Naive thymus-derived CD4-positive, alpha-beta T cell (primary cell): Measurements from ENCODE around the gene RNF183. TPM values are rescaled to one million over a fixed set of nuclear protein-coding genes. Genes with fewer than 3 reads are reported as not detected.
"Not testable (repeated sequence)": the region's sequence is repeated elsewhere in the genome, so short reads cannot be mapped to it uniquely, and the experiment has no call there.

Experiments
- ATAC-seq: fragments of 150-1000 bp; cut with Tn5 transposase; 2 replicates; pipeline ENCODE4 v1.10.0; 2021; ENCODE audit warnings: mild to moderate bottlenecking, moderate library complexity
- CTCF ChIA-PET: fragments of 350-600 bp; sonication (Branson Sonifier 250); formaldehyde crosslinking; loops from one replicate; lab custom pipeline; 2021; ENCODE audit warnings: antibody characterized with exemption; lab: Charles Lee
- POLR2A ChIA-PET: fragments of 350-600 bp; sonication (Branson Sonifier 250); formaldehyde crosslinking; loops from one replicate; lab custom pipeline; 2021; ENCODE audit warnings: antibody characterized with exemption, inconsistent platforms; lab: Charles Lee
- DNase-seq, 9 donors: peaks; one replicate each; pipeline versions ENCODE4 v3.0.0 to v3.0.0-alpha.2; 2020 to 2022; ENCODE audit warnings: mixed read lengths in 1 of 9
- H3K27ac ChIP-seq: one replicate; pipeline ENCODE4 v1.7.0; 2013; ENCODE audit warnings: mild to moderate bottlenecking, low read depth, low read length, moderate library complexity
- H3K27me3 ChIP-seq, 2 donors: one replicate each; pipeline ENCODE4 v1.7.0; 2013; ENCODE audit warnings: low read length in 2 of 2, mild to moderate bottlenecking in 2 of 2, moderate library complexity in 2 of 2; ENCODE audit not compliant: control insufficient read depth in 2 of 2, insufficient read depth in 2 of 2
- H3K36me3 ChIP-seq, 3 experiments: 1 replicate in 2 of 3; 2 replicates in 1 of 3; pipeline ENCODE4 v1.7.0; 2013; ENCODE audit warnings: low read length in 3 of 3, mild to moderate bottlenecking in 3 of 3, moderate library complexity in 1 of 3; ENCODE audit not compliant: insufficient read depth in 3 of 3, control insufficient read depth in 2 of 3
- H3K4me1 ChIP-seq, 2 donors: one replicate each; pipeline ENCODE4 v1.7.0; 2013; ENCODE audit warnings: low read length in 2 of 2, mild to moderate bottlenecking in 2 of 2, moderate library complexity in 1 of 2; ENCODE audit not compliant: control insufficient read depth in 2 of 2, insufficient read depth in 2 of 2
- H3K4me3 ChIP-seq: 2 replicates; pipeline ENCODE4 v1.7.0; 2013; ENCODE audit warnings: mild to moderate bottlenecking, low read length
- H3K9me3 ChIP-seq, 3 experiments: 1 replicate in 2 of 3; 2 replicates in 1 of 3; pipeline ENCODE4 v1.7.0; 2013; ENCODE audit warnings: low read length in 3 of 3; ENCODE audit not compliant: control insufficient read depth in 2 of 3
- H3K27ac Mint-ChIP-seq, 9 donors: one replicate each; pipeline ENCODE4 v1.8.0; 2020 to 2022; ENCODE audit warnings: mixed read lengths in 9 of 9, mild to moderate bottlenecking in 8 of 9, moderate library complexity in 5 of 9, inconsistent platforms in 2 of 9
- H3K27me3 Mint-ChIP-seq, 5 donors: one replicate each; pipeline ENCODE4 v1.8.0; 2021 to 2022; ENCODE audit warnings: mixed read lengths in 5 of 5, mild to moderate bottlenecking in 1 of 5
- H3K36me3 Mint-ChIP-seq, 5 donors: one replicate each; pipeline ENCODE4 v1.8.0; 2020 to 2022; ENCODE audit warnings: mixed read lengths in 5 of 5, mild to moderate bottlenecking in 3 of 5, inconsistent platforms in 1 of 5
- H3K4me1 Mint-ChIP-seq, 7 donors: one replicate each; pipeline ENCODE4 v1.8.0; 2020 to 2022; ENCODE audit warnings: mixed read lengths in 7 of 7, mild to moderate bottlenecking in 3 of 7, inconsistent platforms in 1 of 7
- H3K4me3 Mint-ChIP-seq, 10 donors: one replicate each; pipeline ENCODE4 v1.8.0; 2020 to 2022; ENCODE audit warnings: mild to moderate bottlenecking in 10 of 10, mixed read lengths in 10 of 10, moderate library complexity in 6 of 10, inconsistent platforms in 2 of 10
- H3K9me3 Mint-ChIP-seq, 11 donors: one replicate each; pipeline ENCODE4 v1.8.0; 2020 to 2022; ENCODE audit warnings: mixed read lengths in 11 of 11, mild to moderate bottlenecking in 4 of 11, inconsistent platforms in 1 of 11, moderate library complexity in 1 of 11
- intact Hi-C, 2 donors: fragments of 100-400 bp; cut with micrococcal nuclease; formaldehyde crosslinking; loops; one replicate each; pipeline ENCODE4 v1.15.1; 2023
- polyA plus RNA-seq, 2 donors: library from polyadenylated mRNA; unstranded; fragments of 300-500 nt; fragmentation: Illumina TruSeq; gene quantifications; one replicate each; pipeline ENCODE4 v1.2.3, GENCODE V29; 2021
- total RNA-seq, 6 experiments: library from RNA in 5 of 6; stranded (reverse) in 5 of 6; gene quantifications; 1 replicate in 5 of 6; 2 replicates in 1 of 6; pipeline ENCODE4 v1.2.3 and lab custom pipeline; 2021 to 2026

Gene RNF183
- total and polyA plus RNA-seq, 7 experiments from 2014 or later: not detected

DNA sequence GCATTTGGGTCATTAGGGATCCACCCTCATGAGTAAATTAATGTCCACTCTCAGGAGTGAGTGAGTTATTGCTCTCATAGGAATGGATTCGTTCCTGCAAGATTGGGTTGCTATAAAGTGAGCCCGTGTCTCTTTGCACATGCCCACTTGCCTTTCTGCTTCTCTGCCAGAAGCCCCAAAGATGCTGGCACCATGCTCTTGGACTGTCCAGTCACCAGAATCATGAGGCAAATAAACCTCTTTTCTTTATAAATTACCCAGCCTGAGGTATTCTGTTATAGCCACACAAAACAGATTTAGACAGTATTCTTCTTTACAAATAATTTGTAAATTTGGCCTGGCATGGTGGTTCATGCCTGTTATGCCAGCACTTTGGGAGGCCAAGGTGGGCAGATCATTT, 52.4 kb downstream of the RNF183 start:
- Mint-ChIP-seq H3K27me3 (no peaks in the 10 kb centered on the region), H3K4me1 (no peaks in the 10 kb centered on the region), H3K4me3 (no peak overlapping the region), H3K27ac (no peak overlapping the region), H3K9me3 (peaks cover 0 to 15% (median 2%) of the 10 kb centered on the region in 11 donors), H3K36me3 (peaks cover 0 to 14% (median 13%) of the 10 kb centered on the region in 5 donors)
- no peak overlapping the region for H3K27ac ChIP-seq
- no peak overlapping the region for H3K4me3 ChIP-seq
- no peaks in the 10 kb centered on the region for H3K27me3 ChIP-seq
- H3K4me1 ChIP-seq: no peaks in the 10 kb centered on the region
- POLR2A ChIA-PET: no interaction called here
- H3K9me3 ChIP-seq: no peaks in the 10 kb centered on the region
- DNase-seq (no peak), ATAC-seq (no peak)
- intact Hi-C loops: no loop called here
- CTCF ChIA-PET: no interaction called here
- H3K36me3 ChIP-seq: no peaks in the 10 kb centered on the region

DNA sequence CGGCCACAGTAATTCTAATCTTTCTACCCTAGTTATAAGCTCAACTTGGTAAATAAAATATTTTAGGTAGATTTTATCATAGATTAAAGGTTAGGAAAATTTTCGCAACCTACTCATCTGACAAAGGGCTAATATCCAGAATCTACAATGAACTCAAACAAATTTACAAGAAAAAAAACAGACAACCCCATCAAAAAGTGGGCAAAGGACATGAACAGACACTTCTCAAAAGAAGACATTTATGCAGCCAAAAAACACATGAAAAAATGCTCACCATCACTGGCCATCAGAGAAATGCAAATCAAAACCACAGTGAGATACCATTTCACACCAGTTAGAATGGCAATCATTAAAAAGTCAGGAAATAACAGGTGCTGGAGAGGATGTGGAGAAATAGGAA, 53.5 kb downstream of the RNF183 start:
- H3K27ac Mint-ChIP-seq, H3K27me3 ChIP-seq, H3K4me1 ChIP-seq, H3K36me3 ChIP-seq, POLR2A ChIA-PET, H3K4me3 ChIP-seq, intact Hi-C loops, H3K27me3 Mint-ChIP-seq, ATAC-seq, H3K9me3 ChIP-seq, H3K27ac ChIP-seq, H3K4me1 Mint-ChIP-seq, H3K4me3 Mint-ChIP-seq, DNase-seq, CTCF ChIA-PET: not testable (repeated sequence)
- Mint-ChIP-seq H3K9me3 (peaks cover 0 to 15% (median 2%) of the 10 kb centered on the region in 11 donors), H3K36me3 (peaks cover 0 to 13% (median 13%) of the 10 kb centered on the region in 5 donors)

DNA sequence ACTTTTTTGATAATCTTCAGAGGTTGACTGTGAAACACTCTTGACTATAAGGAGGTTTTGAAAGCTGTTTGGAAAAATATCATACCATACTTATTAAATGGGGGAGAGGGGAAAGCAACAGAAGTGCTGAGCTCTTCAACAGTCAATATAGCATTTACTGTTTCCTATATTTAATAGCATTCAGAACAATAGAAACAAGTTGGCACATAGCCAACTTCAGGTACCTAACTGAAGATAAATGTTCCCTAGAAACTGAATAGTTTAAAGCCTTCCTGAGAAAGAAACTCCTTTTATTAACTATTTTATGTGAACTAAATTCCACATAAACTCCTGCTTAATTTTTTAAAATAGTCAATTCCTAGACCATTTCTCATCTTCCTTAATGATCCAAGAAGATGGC, 55.5 kb downstream of the RNF183 start:
- peaks cover 0 to 15% (median 2%) of the 10 kb centered on the region in 11 donors for H3K9me3 Mint-ChIP-seq
- ATAC-seq (no peak), DNase-seq (no peak)
- CTCF ChIA-PET: no interaction called here
- H3K27ac Mint-ChIP-seq: no peak overlapping the region
- no peaks in the 10 kb centered on the region for H3K9me3 ChIP-seq
- H3K36me3 ChIP-seq: no peaks in the 10 kb centered on the region
- peaks cover 0 to 13% (median 10%) of the 10 kb centered on the region in 5 donors for H3K36me3 Mint-ChIP-seq
- no peaks in the 10 kb centered on the region for H3K4me1 ChIP-seq
- no peak overlapping the region for H3K27ac ChIP-seq
- intact Hi-C loops: no loop called here
- H3K4me1 Mint-ChIP-seq: peaks cover 0 to 2% (median 0%) of the 10 kb centered on the region in 7 donors
- no peak overlapping the region for H3K4me3 ChIP-seq
- no peaks in the 10 kb centered on the region for H3K27me3 ChIP-seq
- POLR2A ChIA-PET: no interaction called here
- H3K4me3 Mint-ChIP-seq: no peak overlapping the region
- H3K27me3 Mint-ChIP-seq: no peaks in the 10 kb centered on the region

Other genes with a start within 250 kb of the RNF183 start
- gene ZFP37, start 246.7 kb downstream of the RNF183 start, total RNA-seq: 1 to 10 TPM in 2 of 5 experiments, under 1 TPM in 3; 0.41 to 3.1 (median 0.96) TPM
- 1 to 10 TPM; 1.7 to 4.9 TPM for gene ZFP37, start 246.7 kb downstream of the RNF183 start, polyA plus RNA-seq
- gene SLC31A2, start 152.4 kb downstream of the RNF183 start, total RNA-seq: 10 to 100 TPM in 1 of 5 experiments, 1 to 10 TPM in 4; 5.3 to 39.2 (median 5.4) TPM
- gene SLC31A2, start 152.4 kb downstream of the RNF183 start, polyA plus RNA-seq: 1 to 10 TPM; 2.7 to 4.9 TPM
- gene FKBP15, start 82.1 kb downstream of the RNF183 start, total RNA-seq: 10 to 100 TPM; 22.4 to 50.6 (median 33.4) TPM
- gene FKBP15, start 82.1 kb downstream of the RNF183 start, polyA plus RNA-seq: 10 to 100 TPM in 1 of 2 donors, 1 to 10 TPM in 1; 8.8 to 18.1 TPM
- 10 to 100 TPM in 1 of 5 experiments, 1 to 10 TPM in 4; 4.5 to 10.4 (median 4.7) TPM for gene SLC31A1, start 81.8 kb downstream of the RNF183 start, total RNA-seq
- gene SLC31A1, start 81.8 kb downstream of the RNF183 start, polyA plus RNA-seq: 1 to 10 TPM; 3.0 to 4.1 TPM
- 10 to 100 TPM; 21.7 to 40.3 (median 34.4) TPM for gene CDC26, start 27.8 kb downstream of the RNF183 start, total RNA-seq
- gene CDC26, start 27.8 kb downstream of the RNF183 start, polyA plus RNA-seq: 100 to 1,000 TPM; 180 to 185 TPM
- 10 to 100 TPM; 17.4 to 36.9 (median 22.0) TPM for gene PRPF4, start 27.7 kb downstream of the RNF183 start, total RNA-seq
- 10 to 100 TPM; 19.7 to 29.6 TPM for gene PRPF4, start 27.7 kb downstream of the RNF183 start, polyA plus RNA-seq
- gene WDR31, start 36.9 kb upstream of the RNF183 start, total RNA-seq: 1 to 10 TPM in 4 of 5 experiments, under 1 TPM in 1; 0.27 to 1.7 (median 1.0) TPM
- under 1 TPM; 0.48 to 0.49 TPM for gene WDR31, start 36.9 kb upstream of the RNF183 start, polyA plus RNA-seq
- gene BSPRY, start 46.2 kb upstream of the RNF183 start, total RNA-seq: 1 to 10 TPM in 2 of 5 experiments, under 1 TPM in 1, not detected in 2; 0.13 to 9.6 (median 1.2) TPM
- under 1 TPM; 0.13 to 0.48 TPM for gene BSPRY, start 46.2 kb upstream of the RNF183 start, polyA plus RNA-seq
- 10 to 100 TPM; 11.3 to 32.2 (median 20.5) TPM for gene HDHD3, start 73.6 kb upstream of the RNF183 start, total RNA-seq
- 10 to 100 TPM; 47.1 to 52.8 TPM for gene HDHD3, start 73.6 kb upstream of the RNF183 start, polyA plus RNA-seq
- gene ALAD, start 97.9 kb upstream of the RNF183 start, total RNA-seq: 10 to 100 TPM; 25.1 to 45.5 (median 39.1) TPM
- 10 to 100 TPM; 24.2 to 31.4 TPM for gene ALAD, start 97.9 kb upstream of the RNF183 start, polyA plus RNA-seq
- gene POLE3, start 107.3 kb upstream of the RNF183 start, total RNA-seq: 10 to 100 TPM; 38.6 to 65.3 (median 50.9) TPM
- gene POLE3, start 107.3 kb upstream of the RNF183 start, polyA plus RNA-seq: 100 to 1,000 TPM; 131 to 139 TPM
- gene C9orf43, start 107.4 kb upstream of the RNF183 start, total RNA-seq: under 1 TPM; 0.41 to 0.97 (median 0.61) TPM
- gene C9orf43, start 107.4 kb upstream of the RNF183 start, polyA plus RNA-seq: under 1 TPM; 0.52 to 0.72 TPM
- 10 to 100 TPM in 3 of 5 experiments, 1 to 10 TPM in 2; 5.8 to 43.4 (median 12.6) TPM for gene RGS3, start 160.4 kb upstream of the RNF183 start, total RNA-seq
- 10 to 100 TPM in 1 of 2 donors, 1 to 10 TPM in 1; 4.9 to 11.6 TPM for gene RGS3, start 160.4 kb upstream of the RNF183 start, polyA plus RNA-seq